Tongue (tissue), 2 donors: Measurements from ENCODE around the gene IPCEF1. TPM values are rescaled to one million over a fixed set of nuclear protein-coding genes. Genes with fewer than 3 reads are reported as not detected.
"Not testable (repeated sequence)": the region's sequence is repeated elsewhere in the genome, so short reads cannot be mapped to it uniquely, and the experiment has no call there.

Experiments
- DNase-seq: peaks from one replicate; pipeline ENCODE4 v3.0.0-alpha.2; 2015
- total RNA-seq: library from RNA; depleted of rRNA; stranded (reverse); fragments of >200 nt; gene quantifications from one replicate; pipeline ENCODE4 v1.2.3, GENCODE V29; 2014

The IPCEF1 gene
- total RNA-seq, 1 donor from 2014 or later = 1.0 TPM

DNA sequence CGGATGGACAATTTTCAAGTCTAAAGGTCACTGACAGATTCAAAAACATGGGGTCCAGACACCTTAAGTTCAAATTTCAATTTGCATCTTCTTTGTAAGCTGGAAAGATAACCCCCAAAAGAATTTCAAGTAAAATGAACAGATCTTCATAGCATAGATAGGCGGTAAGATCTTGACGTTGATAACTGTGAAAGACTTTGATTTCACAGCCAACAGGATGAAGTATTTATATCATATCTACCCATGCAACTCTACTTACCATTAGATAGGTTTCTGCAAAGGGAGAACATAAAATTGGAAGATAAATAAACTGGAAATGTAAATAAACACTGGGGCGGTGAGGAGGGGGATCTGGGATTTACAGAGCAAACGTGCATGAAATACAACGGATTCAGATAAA lies 137.8 kb downstream of the IPCEF1 start:
- DNase-seq = no peak

- no peak for DNase-seq
These were observed 138.3 kb downstream of the IPCEF1 start for GRCh38 chr6:154218301-154218700.

DNA sequence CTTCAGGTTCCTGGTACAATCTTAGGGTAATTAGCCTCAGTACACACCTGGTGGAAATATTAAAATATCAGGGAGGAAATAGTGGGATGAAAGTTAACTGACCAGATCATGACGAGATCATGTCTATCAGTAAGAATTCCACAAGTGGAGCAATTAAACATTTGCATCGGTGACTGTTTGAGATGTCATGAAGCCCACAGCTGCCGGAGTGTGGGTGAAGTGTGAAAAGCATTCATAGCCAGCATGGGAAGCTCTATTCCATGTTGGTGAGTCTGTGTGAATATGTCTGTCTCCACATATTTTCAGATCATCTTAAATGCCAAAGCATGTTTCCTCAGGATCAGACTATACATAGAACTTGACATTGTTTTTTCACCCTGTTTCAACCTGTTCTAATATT lies 142.8 kb downstream of the IPCEF1 start:
- DNase-seq = no peak

DNA sequence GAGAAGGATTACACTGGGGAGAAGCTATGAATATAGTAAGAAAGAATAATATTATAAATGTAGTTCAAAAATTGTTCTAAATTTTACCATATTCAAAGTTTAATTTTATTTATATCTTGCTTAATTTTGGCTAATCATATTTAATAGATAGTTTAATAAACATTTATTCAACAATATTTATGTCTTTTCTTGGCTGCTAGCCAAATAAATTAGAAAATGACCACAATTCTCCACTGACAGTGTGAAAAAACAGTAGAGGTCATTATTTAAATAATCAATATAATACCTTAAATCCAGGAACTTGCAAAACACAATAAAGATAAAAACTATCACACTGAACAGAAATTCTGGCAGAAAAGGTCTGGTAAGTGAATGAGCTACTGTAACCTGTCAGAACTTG lies 145.9 kb downstream of the IPCEF1 start:
- DNase-seq = no peak

GRCh38 chr6:154209555-154209954 lies 147.0 kb downstream of the IPCEF1 start:
- DNase-seq = no peak

GRCh38 chr6:154206996-154207395 lies 149.6 kb downstream of the IPCEF1 start:
- DNase-seq = no peak

- DNase-seq = no peak
These were observed 150.5 kb downstream of the IPCEF1 start for GRCh38 chr6:154206141-154206540.

DNA sequence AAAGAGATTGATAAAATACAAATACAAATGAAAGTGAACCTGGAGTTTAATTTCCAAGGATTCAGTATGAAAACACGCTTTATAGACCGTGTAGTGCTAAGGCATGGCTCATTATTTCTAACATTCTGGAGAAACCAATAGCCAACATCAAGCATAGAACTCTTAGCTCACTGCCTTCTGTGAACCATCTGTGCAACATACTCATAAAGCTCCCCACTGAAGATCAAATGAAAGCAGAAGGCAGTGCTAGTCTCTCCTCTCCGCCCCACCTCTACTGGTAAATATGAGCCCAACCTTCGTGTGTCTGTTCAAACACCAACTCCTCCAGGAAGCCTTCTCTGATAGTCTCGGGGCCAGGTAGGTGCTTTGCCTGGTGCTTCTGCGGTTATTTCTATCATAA lies 153.6 kb downstream of the IPCEF1 start:
- no peak for DNase-seq

GRCh38 chr6:154202339-154202738 lies 154.3 kb downstream of the IPCEF1 start:
- DNase-seq = no peak

- not testable (repeated sequence) for DNase-seq
These were observed 154.9 kb downstream of the IPCEF1 start for GRCh38 chr6:154201688-154202087.

DNA sequence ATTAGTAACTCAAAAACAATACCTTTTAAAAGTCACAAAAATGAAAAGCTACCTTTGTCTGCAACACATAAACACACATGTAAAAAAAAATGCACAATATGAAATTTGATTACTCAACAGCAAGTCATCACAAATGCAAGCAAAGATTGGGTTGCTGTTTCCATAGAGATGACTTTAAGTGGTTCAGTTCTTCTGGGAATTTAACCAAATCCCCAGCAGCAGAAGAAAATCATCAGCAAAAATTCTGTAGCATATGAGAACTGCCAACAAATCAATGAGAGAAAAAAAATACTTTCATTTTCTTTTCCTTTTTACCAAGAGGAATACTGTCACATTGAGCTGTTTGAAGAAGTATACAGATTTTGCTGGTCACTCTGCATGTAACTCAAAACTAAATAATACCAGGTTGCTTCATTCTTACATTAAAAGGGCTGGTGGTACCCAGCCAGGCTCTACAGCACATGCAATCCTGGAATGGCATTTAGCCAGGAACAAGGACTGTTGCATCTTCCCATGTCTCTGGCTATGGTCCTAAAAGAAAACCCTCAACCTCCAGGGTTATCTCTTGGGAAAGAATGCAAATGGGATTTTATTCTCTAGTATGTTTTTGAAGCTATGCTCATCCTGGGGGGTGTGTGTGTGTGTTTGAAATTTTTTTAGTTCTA lies 159.3 kb downstream of the IPCEF1 start:
- peak; percentile 53 for DNase-seq

- no peak for DNase-seq
These were observed 160.2 kb downstream of the IPCEF1 start for GRCh38 chr6:154196333-154196885.

- no peak for DNase-seq
These were observed 168.9 kb downstream of the IPCEF1 start for GRCh38 chr6:154187714-154188113.

DNA sequence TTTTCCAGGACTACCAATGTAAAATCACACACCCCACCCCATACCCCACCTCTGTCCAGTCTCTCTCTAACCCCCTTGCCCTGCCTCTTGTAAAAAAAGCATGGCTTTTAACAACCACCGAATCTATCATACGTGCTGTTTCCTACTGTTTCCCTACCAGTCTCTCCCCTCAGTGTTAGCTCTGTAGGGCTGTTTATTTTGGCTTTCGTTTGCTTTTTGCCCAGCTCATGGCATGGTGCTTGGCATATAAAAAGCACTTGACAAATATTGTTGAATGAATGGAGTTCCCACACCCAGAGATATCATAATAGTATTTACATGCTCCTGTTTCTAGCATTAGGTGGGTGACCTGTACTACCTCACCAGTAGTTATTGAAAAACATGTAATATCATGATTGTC lies 169.4 kb downstream of the IPCEF1 start:
- DNase-seq = no peak

DNA sequence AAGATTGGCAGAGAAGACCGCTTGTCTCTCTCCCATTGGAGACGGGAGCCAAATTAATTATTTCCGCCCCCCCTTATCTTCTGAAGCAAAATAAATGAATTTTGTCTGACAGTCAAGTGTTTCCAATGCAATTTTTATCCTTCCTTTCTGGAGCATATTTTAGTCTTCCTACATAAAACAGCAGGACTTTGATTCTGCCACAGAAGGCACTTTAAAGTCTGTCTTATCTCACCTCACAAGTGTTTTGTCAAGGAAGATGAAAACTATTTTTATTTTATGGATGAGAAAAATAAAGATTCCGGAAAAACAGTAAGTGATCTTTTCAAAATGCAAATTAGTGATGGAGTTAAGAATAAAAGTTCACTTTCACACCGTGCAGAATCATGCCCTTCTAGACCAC lies 177.2 kb downstream of the IPCEF1 start:
- DNase-seq = no peak

- DNase-seq = not testable (repeated sequence)
These were observed 184.2 kb downstream of the IPCEF1 start for GRCh38 chr6:154172393-154172792.

- DNase-seq = no peak
These were observed 186.5 kb downstream of the IPCEF1 start for GRCh38 chr6:154170106-154170505.

- no peak for DNase-seq
These were observed 187.3 kb downstream of the IPCEF1 start for GRCh38 chr6:154169193-154169847.

GRCh38 chr6:154167126-154167525 lies 189.5 kb downstream of the IPCEF1 start:
- DNase-seq = no peak

- DNase-seq = no peak
These were observed 190.5 kb downstream of the IPCEF1 start for GRCh38 chr6:154166140-154166539.

GRCh38 chr6:154165478-154165877 lies 191.1 kb downstream of the IPCEF1 start:
- DNase-seq = no peak

- peak; percentile 85 for DNase-seq
These were observed 192.2 kb downstream of the IPCEF1 start for GRCh38 chr6:154164397-154164796.

DNA sequence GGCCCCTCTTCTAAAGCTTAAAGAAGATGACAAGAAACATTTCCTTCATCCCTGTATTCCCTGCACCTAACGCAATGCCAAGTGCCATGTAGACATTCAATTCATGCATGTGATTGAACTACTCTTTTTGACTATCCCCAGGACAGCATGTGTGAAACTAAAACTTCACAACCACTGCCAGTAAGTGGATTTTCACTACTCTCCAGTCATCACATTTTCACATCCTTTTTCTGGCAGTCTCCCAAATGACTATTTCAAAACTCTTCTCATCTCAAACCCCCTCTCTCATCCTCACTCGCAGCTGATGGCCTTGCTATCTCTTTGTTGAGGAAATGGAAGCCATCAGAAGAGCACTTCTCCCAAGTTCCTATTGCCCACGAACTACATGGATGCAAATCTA lies 194.9 kb downstream of the IPCEF1 start:
- no peak for DNase-seq

- DNase-seq = no peak
These were observed 197.5 kb downstream of the IPCEF1 start for GRCh38 chr6:154159126-154159525.
